HepG2 (cell line): ENCODE measurements around the gene METTL15. TPM values are rescaled to one million over a fixed set of nuclear protein-coding genes. Genes with fewer than 3 reads are reported as not detected.
A peak's percentile ranks its signal among the peaks of the same experiment; 100 is the strongest.

ENCODE experiments used
- FOXM1 ChIP-seq: sonication (generic); formaldehyde crosslinking; IDR thresholded peaks from 2 replicates; pipeline ENCODE4 v1.5.0; 2020; ENCODE audit warnings: missing genetic modification reagents
- MAFF ChIP-seq: IDR thresholded peaks from 2 replicates; pipeline ENCODE4 v1.6.1; 2011; ENCODE audit warnings: low read depth, low read length, improper control_type of control experiment
- MAFK ChIP-seq, 2 experiments: IDR thresholded peaks in 1 of 2; conservative IDR thresholded peaks in 1 of 2; 2 replicates each; pipeline ENCODE4 v1.6.1; 2011; ENCODE audit warnings: improper control_type of control experiment in 2 of 2, low read length in 2 of 2
- MIER3 ChIP-seq: IDR thresholded peaks from 2 replicates; pipeline ENCODE4 v1.6.1; 2016; ENCODE audit warnings: missing compliant biosample characterization, borderline replicate concordance
- TBP ChIP-seq: sonication (generic); formaldehyde crosslinking; IDR thresholded peaks from 2 replicates; pipeline ENCODE4 v1.5.0; 2020; ENCODE audit warnings: missing genetic modification reagents
- YY1 ChIP-seq: IDR thresholded peaks from 2 replicates; pipeline ENCODE4 v1.6.1; 2011; ENCODE audit warnings: low read length, low read depth, moderate library complexity, mild to moderate bottlenecking; ENCODE audit not compliant: insufficient read depth, insufficient replicate concordance
- ZNF430 ChIP-seq: sonication (generic); formaldehyde crosslinking; IDR thresholded peaks from 2 replicates; pipeline ENCODE4 v1.9.0; 2021; ENCODE audit warnings: mild to moderate bottlenecking, missing genetic modification reagents
- ZNF460 ChIP-seq: sonication (generic); formaldehyde crosslinking; IDR thresholded peaks from 2 replicates; pipeline ENCODE4 v1.5.1; 2020; ENCODE audit warnings: missing genetic modification reagents, mild to moderate bottlenecking, borderline replicate concordance
- ZNF629 ChIP-seq: sonication (generic); formaldehyde crosslinking; conservative IDR thresholded peaks from 2 replicates; pipeline ENCODE4 v1.5.0; 2020; ENCODE audit warnings: missing genetic modification reagents
- ZNF709 ChIP-seq: sonication (generic); formaldehyde crosslinking; IDR thresholded peaks from 2 replicates; pipeline ENCODE4 v1.5.0; 2020; ENCODE audit warnings: mild to moderate bottlenecking, missing genetic modification reagents
- polyA plus RNA-seq, 8 experiments: library from polyadenylated mRNA; depleted of rRNA in 3 of 8; stranded (reverse) in 7 of 8; unstranded in 1 of 8; fragments of >200 nt; fragmentation: Illumina TruSeq in 4 of 8; extraction: Trizol in 4 of 8; gene quantifications; 2 replicates each; pipeline versions ENCODE4 v1.2.1 to v1.2.3, GENCODE V29; 2011 to 2016; ENCODE audit warnings: low read depth in 4 of 8, missing spikeins in 1 of 8, mixed read lengths in 1 of 8; ENCODE audit not compliant: insufficient read depth in 1 of 8
- total RNA-seq, 5 experiments: library from RNA; depleted of rRNA; stranded (reverse); fragments of >200 nt; fragmentation: Illumina TruSeq; extraction: Trizol; gene quantifications; 2 replicates each; pipeline ENCODE4 v1.2.3, GENCODE V29; 2016; ENCODE audit warnings: low read depth in 1 of 5
- TF ChIP-seq, protein P1 (sequence below): sonication (generic); formaldehyde crosslinking; IDR thresholded peaks from 2 replicates; pipeline ENCODE4 v1.4.0; 2020; ENCODE audit warnings: missing genetic modification reagents
- TF ChIP-seq, protein P2 (sequence below): sonication (generic); formaldehyde crosslinking; IDR thresholded peaks from 2 replicates; pipeline ENCODE4 v1.4.0; 2020; ENCODE audit warnings: mild to moderate bottlenecking, missing genetic modification reagents
- TF ChIP-seq, protein P3 (sequence below), 2 experiments: fragments of 450-650 bp in 1 of 2; sonication (generic) in 1 of 2; formaldehyde crosslinking; IDR thresholded peaks; 2 replicates each; pipeline versions ENCODE4 v1.5.0 to v1.8.0; 2020 to 2022; ENCODE audit warnings: mild to moderate bottlenecking in 1 of 2, missing genetic modification reagents in 1 of 2
- TF ChIP-seq, protein P4 (sequence below): sonication (generic); formaldehyde crosslinking; IDR thresholded peaks from 2 replicates; pipeline ENCODE4 v1.4.0; 2020; ENCODE audit warnings: missing genetic modification reagents, borderline replicate concordance
- TF ChIP-seq, protein P5 (sequence below): sonication (generic); formaldehyde crosslinking; IDR thresholded peaks from 2 replicates; pipeline ENCODE4 v1.5.0; 2020; ENCODE audit warnings: missing genetic modification reagents

Gene METTL15
- total and polyA plus RNA-seq, 2 of the 13 experiments (the other 11 are each of a cell fraction or from before 2014, with no cell fraction given): 6.5 to 14.0 TPM

DNA sequence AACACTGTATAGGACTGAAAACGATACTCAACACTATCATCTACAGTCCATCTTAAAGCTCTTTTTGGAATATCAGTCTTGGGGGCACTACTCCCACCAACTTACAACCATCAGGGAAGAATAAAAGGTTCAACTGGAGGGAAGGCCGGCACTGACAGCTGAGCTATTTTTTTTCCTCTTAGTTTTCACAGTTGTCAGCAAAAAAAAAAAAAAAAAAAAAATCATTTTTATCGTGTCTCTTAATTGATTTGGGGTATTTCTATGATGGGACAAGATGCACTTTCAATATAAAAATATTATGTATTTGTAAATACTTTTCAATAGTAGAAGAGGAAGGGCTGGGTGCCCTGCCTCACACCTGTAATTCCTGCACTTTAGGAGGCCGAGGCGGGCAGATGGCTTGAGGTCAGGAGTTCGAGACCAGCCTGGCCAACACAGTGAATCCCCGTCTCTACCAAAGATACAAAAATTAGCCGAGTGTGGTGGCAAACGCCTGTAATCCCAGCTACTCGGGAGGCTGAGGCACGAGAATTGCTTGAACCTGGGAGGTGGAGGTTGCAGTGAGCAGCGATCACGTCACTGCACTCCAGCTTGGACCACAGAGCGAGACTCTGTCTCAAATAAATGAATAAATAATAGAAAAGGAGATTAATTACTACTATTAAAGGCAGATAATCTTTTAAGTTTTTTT is 1.7 kb upstream of the METTL15 start (continued):
- TF ChIP-seq, protein P1, sequence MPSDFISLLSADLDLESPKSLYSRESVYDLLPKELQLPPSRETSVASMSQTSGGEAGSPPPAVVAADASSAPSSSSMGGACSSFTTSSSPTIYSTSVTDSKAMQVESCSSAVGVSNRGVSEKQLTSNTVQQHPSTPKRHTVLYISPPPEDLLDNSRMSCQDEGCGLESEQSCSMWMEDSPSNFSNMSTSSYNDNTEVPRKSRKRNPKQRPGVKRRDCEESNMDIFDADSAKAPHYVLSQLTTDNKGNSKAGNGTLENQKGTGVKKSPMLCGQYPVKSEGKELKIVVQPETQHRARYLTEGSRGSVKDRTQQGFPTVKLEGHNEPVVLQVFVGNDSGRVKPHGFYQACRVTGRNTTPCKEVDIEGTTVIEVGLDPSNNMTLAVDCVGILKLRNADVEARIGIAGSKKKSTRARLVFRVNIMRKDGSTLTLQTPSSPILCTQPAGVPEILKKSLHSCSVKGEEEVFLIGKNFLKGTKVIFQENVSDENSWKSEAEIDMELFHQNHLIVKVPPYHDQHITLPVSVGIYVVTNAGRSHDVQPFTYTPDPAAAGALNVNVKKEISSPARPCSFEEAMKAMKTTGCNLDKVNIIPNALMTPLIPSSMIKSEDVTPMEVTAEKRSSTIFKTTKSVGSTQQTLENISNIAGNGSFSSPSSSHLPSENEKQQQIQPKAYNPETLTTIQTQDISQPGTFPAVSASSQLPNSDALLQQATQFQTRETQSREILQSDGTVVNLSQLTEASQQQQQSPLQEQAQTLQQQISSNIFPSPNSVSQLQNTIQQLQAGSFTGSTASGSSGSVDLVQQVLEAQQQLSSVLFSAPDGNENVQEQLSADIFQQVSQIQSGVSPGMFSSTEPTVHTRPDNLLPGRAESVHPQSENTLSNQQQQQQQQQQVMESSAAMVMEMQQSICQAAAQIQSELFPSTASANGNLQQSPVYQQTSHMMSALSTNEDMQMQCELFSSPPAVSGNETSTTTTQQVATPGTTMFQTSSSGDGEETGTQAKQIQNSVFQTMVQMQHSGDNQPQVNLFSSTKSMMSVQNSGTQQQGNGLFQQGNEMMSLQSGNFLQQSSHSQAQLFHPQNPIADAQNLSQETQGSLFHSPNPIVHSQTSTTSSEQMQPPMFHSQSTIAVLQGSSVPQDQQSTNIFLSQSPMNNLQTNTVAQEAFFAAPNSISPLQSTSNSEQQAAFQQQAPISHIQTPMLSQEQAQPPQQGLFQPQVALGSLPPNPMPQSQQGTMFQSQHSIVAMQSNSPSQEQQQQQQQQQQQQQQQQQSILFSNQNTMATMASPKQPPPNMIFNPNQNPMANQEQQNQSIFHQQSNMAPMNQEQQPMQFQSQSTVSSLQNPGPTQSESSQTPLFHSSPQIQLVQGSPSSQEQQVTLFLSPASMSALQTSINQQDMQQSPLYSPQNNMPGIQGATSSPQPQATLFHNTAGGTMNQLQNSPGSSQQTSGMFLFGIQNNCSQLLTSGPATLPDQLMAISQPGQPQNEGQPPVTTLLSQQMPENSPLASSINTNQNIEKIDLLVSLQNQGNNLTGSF: no peak
- TF ChIP-seq MAFF: peak; percentile 73
- no peak for TF ChIP-seq ZNF709 (CRISPR knock-in tag)
- no peak for TF ChIP-seq TBP (CRISPR knock-in tag)
- TF ChIP-seq, protein P2, sequence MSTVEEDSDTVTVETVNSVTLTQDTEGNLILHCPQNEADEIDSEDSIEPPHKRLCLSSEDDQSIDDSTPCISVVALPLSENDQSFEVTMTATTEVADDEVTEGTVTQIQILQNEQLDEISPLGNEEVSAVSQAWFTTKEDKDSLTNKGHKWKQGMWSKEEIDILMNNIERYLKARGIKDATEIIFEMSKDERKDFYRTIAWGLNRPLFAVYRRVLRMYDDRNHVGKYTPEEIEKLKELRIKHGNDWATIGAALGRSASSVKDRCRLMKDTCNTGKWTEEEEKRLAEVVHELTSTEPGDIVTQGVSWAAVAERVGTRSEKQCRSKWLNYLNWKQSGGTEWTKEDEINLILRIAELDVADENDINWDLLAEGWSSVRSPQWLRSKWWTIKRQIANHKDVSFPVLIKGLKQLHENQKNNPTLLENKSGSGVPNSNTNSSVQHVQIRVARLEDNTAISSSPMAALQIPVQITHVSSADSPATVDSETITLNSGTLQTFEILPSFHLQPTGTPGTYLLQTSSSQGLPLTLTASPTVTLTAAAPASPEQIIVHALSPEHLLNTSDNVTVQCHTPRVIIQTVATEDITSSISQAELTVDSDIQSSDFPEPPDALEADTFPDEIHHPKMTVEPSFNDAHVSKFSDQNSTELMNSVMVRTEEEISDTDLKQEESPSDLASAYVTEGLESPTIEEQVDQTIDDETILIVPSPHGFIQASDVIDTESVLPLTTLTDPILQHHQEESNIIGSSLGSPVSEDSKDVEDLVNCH: no peak
- TF ChIP-seq, protein P3, sequence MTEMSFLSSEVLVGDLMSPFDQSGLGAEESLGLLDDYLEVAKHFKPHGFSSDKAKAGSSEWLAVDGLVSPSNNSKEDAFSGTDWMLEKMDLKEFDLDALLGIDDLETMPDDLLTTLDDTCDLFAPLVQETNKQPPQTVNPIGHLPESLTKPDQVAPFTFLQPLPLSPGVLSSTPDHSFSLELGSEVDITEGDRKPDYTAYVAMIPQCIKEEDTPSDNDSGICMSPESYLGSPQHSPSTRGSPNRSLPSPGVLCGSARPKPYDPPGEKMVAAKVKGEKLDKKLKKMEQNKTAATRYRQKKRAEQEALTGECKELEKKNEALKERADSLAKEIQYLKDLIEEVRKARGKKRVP (CRISPR knock-in tag; IDR thresholded peaks at IDR 0.05): no peak
- no peak for TF ChIP-seq ZNF430 (CRISPR knock-in tag)
- TF ChIP-seq MIER3 (CRISPR knock-in tag): no peak
- TF ChIP-seq, protein P4, sequence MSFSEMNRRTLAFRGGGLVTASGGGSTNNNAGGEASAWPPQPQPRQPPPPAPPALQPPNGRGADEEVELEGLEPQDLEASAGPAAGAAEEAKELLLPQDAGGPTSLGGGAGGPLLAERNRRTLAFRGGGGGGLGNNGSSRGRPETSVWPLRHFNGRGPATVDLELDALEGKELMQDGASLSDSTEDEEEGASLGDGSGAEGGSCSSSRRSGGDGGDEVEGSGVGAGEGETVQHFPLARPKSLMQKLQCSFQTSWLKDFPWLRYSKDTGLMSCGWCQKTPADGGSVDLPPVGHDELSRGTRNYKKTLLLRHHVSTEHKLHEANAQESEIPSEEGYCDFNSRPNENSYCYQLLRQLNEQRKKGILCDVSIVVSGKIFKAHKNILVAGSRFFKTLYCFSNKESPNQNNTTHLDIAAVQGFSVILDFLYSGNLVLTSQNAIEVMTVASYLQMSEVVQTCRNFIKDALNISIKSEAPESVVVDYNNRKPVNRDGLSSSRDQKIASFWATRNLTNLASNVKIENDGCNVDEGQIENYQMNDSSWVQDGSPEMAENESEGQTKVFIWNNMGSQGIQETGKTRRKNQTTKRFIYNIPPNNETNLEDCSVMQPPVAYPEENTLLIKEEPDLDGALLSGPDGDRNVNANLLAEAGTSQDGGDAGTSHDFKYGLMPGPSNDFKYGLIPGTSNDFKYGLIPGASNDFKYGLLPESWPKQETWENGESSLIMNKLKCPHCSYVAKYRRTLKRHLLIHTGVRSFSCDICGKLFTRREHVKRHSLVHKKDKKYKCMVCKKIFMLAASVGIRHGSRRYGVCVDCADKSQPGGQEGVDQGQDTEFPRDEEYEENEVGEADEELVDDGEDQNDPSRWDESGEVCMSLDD (CRISPR knock-in tag): no peak
- TF ChIP-seq, protein P5, sequence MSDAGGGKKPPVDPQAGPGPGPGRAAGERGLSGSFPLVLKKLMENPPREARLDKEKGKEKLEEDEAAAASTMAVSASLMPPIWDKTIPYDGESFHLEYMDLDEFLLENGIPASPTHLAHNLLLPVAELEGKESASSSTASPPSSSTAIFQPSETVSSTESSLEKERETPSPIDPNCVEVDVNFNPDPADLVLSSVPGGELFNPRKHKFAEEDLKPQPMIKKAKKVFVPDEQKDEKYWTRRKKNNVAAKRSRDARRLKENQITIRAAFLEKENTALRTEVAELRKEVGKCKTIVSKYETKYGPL (CRISPR knock-in tag): no peak
- TF ChIP-seq MAFK (conservative IDR thresholded peaks at IDR 0.05 in 1 of 2, IDR thresholded peaks at IDR 0.05 in 1 of 2; ENCODE audit: low read length in 2 of 2): peak; percentile 81 to 86
- no peak for TF ChIP-seq FOXM1 (CRISPR knock-in tag)
- TF ChIP-seq ZNF460 (CRISPR knock-in tag): peak; percentile 56; the same call in 1 of the 2 replicates
- TF ChIP-seq YY1: no peak
- TF ChIP-seq ZNF629 (CRISPR knock-in tag): no peak
